Muscle of arm (tissue), 12 donors: ENCODE measurements around the gene PDAP1. TPM values are rescaled to one million over a fixed set of nuclear protein-coding genes. Genes with fewer than 3 reads are reported as not detected.
"Not testable (repeated sequence)": the region's sequence is repeated elsewhere in the genome, so short reads cannot be mapped to it uniquely, and the experiment has no call there.

Experiments
- DNase-seq: peaks from one replicate; pipeline ENCODE4 v3.0.0-alpha.2; 2013
- polyA plus RNA-seq, 12 donors: library from polyadenylated mRNA; unstranded; fragments of 120-200 nt; gene quantifications; one replicate each; pipeline ENCODE4 v1.2.1, GENCODE V29; 2013; ENCODE audit not compliant: insufficient read length in 12 of 12

PDAP1 gene
- polyA plus RNA-seq, 12 donors, result 89.0 to 139 (median 109) TPM; not detected in 1

- no peak for DNase-seq
Measured at GRCh38 chr7:99380823-99381663, 27.4 kb downstream of the PDAP1 start.

GRCh38 chr7:99380032-99380822, 28.2 kb downstream of the PDAP1 start:
- no peak for DNase-seq

GRCh38 chr7:99379693-99380031, 28.7 kb downstream of the PDAP1 start:
- not testable (repeated sequence) for DNase-seq

- DNase-seq, result peak; percentile 70
Measured at GRCh38 chr7:99379043-99379577, 29.3 kb downstream of the PDAP1 start.

- peak; percentile 64 for DNase-seq
Measured at GRCh38 chr7:99375070-99375807, 33.2 kb downstream of the PDAP1 start.

GRCh38 chr7:99374111-99375064, 34.0 kb downstream of the PDAP1 start, which contains the start of gene ARPC1B:
ARPC1B (plus strand) TSS chr7:99374730; CDS start chr7:99385715, 10,985 bp downstream.
- DNase-seq, result no peak

- no peak for DNase-seq
Measured at GRCh38 chr7:99373091-99374066, 35.0 kb downstream of the PDAP1 start.

- no peak for DNase-seq
Measured at GRCh38 chr7:99372275-99373090, 35.9 kb downstream of the PDAP1 start.

GRCh38 chr7:99371376-99371920, 36.9 kb downstream of the PDAP1 start:
- DNase-seq, result no peak

GRCh38 chr7:99369767-99370391, 38.5 kb downstream of the PDAP1 start:
- DNase-seq, result no peak

GRCh38 chr7:99368750-99369389, 39.5 kb downstream of the PDAP1 start:
- no peak for DNase-seq

GRCh38 chr7:99366646-99367045, 41.8 kb downstream of the PDAP1 start:
- no peak for DNase-seq

GRCh38 chr7:99365318-99366141, 42.9 kb downstream of the PDAP1 start:
- no peak for DNase-seq

- no peak for DNase-seq
Measured at GRCh38 chr7:99363286-99363685, 45.1 kb downstream of the PDAP1 start.

- no peak for DNase-seq
Measured at GRCh38 chr7:99362801-99363200, 45.6 kb downstream of the PDAP1 start.

GRCh38 chr7:99359465-99360154, 48.8 kb downstream of the PDAP1 start:
- DNase-seq, result no peak
